ENCODE measurements around the gene KEAP1.
A peak's percentile ranks its signal among the peaks of the same experiment; 100 is the strongest.
"Not testable (repeated sequence)": the region's sequence is repeated elsewhere in the genome, so short reads cannot be mapped to it uniquely, and the experiment has no call there.

Gene KEAP1

GRCh38 chr19:10491472-10492047 is 11.6 kb downstream of the KEAP1 start:
- no peak for DNase-seq

- DNase-seq: no peak
Measured at GRCh38 chr19:10486551-10486950, 16.6 kb downstream of the KEAP1 start.

GRCh38 chr19:10478903-10479384 is 24.2 kb downstream of the KEAP1 start:
- DNase-seq: peak; percentile 87

- no peak for DNase-seq
Measured at GRCh38 chr19:10478476-10478875, 24.7 kb downstream of the KEAP1 start.

- no peak for DNase-seq
Measured at GRCh38 chr19:10474962-10475451, 28.1 kb downstream of the KEAP1 start.

GRCh38 chr19:10473192-10473591 is 30.0 kb downstream of the KEAP1 start:
- DNase-seq: no peak

- DNase-seq: no peak
Measured at GRCh38 chr19:10471909-10472308, 31.2 kb downstream of the KEAP1 start.

GRCh38 chr19:10468133-10468532 is 35.0 kb downstream of the KEAP1 start:
- DNase-seq: no peak

GRCh38 chr19:10467104-10467706 is 36.0 kb downstream of the KEAP1 start:
- DNase-seq: no peak

- DNase-seq: no peak
Measured at GRCh38 chr19:10464456-10464855, 38.7 kb downstream of the KEAP1 start.

GRCh38 chr19:10462557-10462956 is 40.6 kb downstream of the KEAP1 start:
- no peak for DNase-seq

GRCh38 chr19:10462042-10462441 is 41.1 kb downstream of the KEAP1 start:
- DNase-seq: not testable (repeated sequence)

- peak; percentile 88 for DNase-seq
Measured at GRCh38 chr19:10461047-10461949, 41.9 kb downstream of the KEAP1 start.

GRCh38 chr19:10460714-10461046 is 42.5 kb downstream of the KEAP1 start:
- DNase-seq: no peak

- DNase-seq: not testable (repeated sequence)
Measured at GRCh38 chr19:10458733-10459132, 44.4 kb downstream of the KEAP1 start.

GRCh38 chr19:10454267-10454666 is 48.9 kb downstream of the KEAP1 start:
- DNase-seq: no peak

GRCh38 chr19:10453852-10454251 is 49.3 kb downstream of the KEAP1 start:
- no peak for DNase-seq

GRCh38 chr19:10452726-10453618 is 50.2 kb downstream of the KEAP1 start:
- no peak for DNase-seq

- no peak for DNase-seq
Measured at GRCh38 chr19:10450853-10451609, 52.1 kb downstream of the KEAP1 start.

GRCh38 chr19:10450191-10450852 is 52.8 kb downstream of the KEAP1 start:
- DNase-seq: no peak

GRCh38 chr19:10449037-10449436 is 54.1 kb downstream of the KEAP1 start:
- no peak for DNase-seq

Data from activated T-cell treated with anti-CD3 and anti-CD28 coated beads, Interleukin-2, amount 50 U/mL, for 1 hour (primary cell).